Measurements from ENCODE around the gene ATP13A3.
A peak's percentile ranks its signal among the peaks of the same experiment; 100 is the strongest.
"Not testable (repeated sequence)": the region's sequence is repeated elsewhere in the genome, so short reads cannot be mapped to it uniquely, and the experiment has no call there.

Gene ATP13A3

GRCh38 chr3:194499516-194499915, 12.7 kb upstream of the ATP13A3 start:
- FAIRE-seq: not testable (repeated sequence)

GRCh38 chr3:194497799-194498575, 11.2 kb upstream of the ATP13A3 start:
- no peak for FAIRE-seq

- no peak for FAIRE-seq
Observed at GRCh38 chr3:194496217-194496919, 9.6 kb upstream of the ATP13A3 start.

- no peak for FAIRE-seq
Observed at GRCh38 chr3:194494951-194495374, 8.2 kb upstream of the ATP13A3 start.

GRCh38 chr3:194493995-194494927, 7.5 kb upstream of the ATP13A3 start:
- FAIRE-seq: not testable (repeated sequence)

- no peak for FAIRE-seq
Observed at GRCh38 chr3:194492001-194492400, 5.2 kb upstream of the ATP13A3 start.

GRCh38 chr3:194489736-194490612, 3.2 kb upstream of the ATP13A3 start:
- FAIRE-seq: no peak

- no peak for FAIRE-seq
Observed at GRCh38 chr3:194488055-194488742, 1.4 kb upstream of the ATP13A3 start.

- FAIRE-seq: no peak
Observed at GRCh38 chr3:194487289-194488054, 670 bp upstream of the ATP13A3 start.

GRCh38 chr3:194485881-194486539, 792 bp downstream of the ATP13A3 start:
- no peak for FAIRE-seq

GRCh38 chr3:194485468-194485880, 1.3 kb downstream of the ATP13A3 start:
- FAIRE-seq: no peak

GRCh38 chr3:194484614-194485013, 2.2 kb downstream of the ATP13A3 start:
- no peak for FAIRE-seq

- FAIRE-seq: no peak
Observed at GRCh38 chr3:194483850-194484249, 3.0 kb downstream of the ATP13A3 start.

GRCh38 chr3:194482830-194483229, 4.0 kb downstream of the ATP13A3 start:
- not testable (repeated sequence) for FAIRE-seq

GRCh38 chr3:194482196-194482593, 4.6 kb downstream of the ATP13A3 start:
- no peak for FAIRE-seq

- peak; percentile 61 for FAIRE-seq
Observed at GRCh38 chr3:194481525-194482195, 5.1 kb downstream of the ATP13A3 start.

- FAIRE-seq: no peak
Observed at GRCh38 chr3:194481103-194481502, 5.7 kb downstream of the ATP13A3 start.

- FAIRE-seq: no peak
Observed at GRCh38 chr3:194476784-194477183, 10.0 kb downstream of the ATP13A3 start.

GRCh38 chr3:194475978-194476377, 10.8 kb downstream of the ATP13A3 start:
- no peak for FAIRE-seq

Data from islet of Langerhans (tissue), 1 donor.